Ecto neural progenitor cell (in vitro differentiated cells): ENCODE results near the gene SMIM30.
"Not testable (repeated sequence)": the region's sequence is repeated elsewhere in the genome, so short reads cannot be mapped to it uniquely, and the experiment has no call there.

Experiments
- DNase-seq: peaks from one replicate; pipeline ENCODE4 v3.0.0-alpha.2; 2018; ENCODE audit warnings: low spot score

The SMIM30 gene, protein sequence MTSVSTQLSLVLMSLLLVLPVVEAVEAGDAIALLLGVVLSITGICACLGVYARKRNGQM

GRCh38 chr7:113118074-113118959 lies at the start of gene SMIM30:
Gene SMIM30, minus strand, starts transcription at chr7:113118554. Its CDS starts 976 bp downstream, at chr7:113117578.
- DNase-seq, result peak; percentile 88

DNA sequence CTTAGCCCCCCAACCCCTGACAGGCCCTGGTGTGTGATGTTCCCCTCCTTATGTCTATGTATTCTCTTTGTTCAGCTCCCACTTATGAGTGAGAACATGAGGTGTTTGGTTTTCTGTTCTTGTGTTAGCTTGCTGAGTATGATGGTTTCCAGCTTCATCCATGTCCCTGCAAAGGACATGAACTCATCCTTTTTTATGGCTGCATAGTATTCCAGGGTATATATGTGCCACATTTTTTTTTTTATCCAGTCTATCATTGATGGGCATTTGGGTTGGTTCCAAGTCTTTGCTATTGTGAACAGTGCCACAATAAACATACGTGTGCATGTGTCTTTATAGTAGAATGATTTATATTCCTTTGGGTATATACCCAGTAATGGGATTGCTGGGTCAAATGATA lies 47.8 kb upstream of the SMIM30 start:
- not testable (repeated sequence) for DNase-seq

- no peak for DNase-seq
Measured at GRCh38 chr7:113161050-113161449, 42.7 kb upstream of the SMIM30 start.

GRCh38 chr7:113159746-113160339 lies 41.5 kb upstream of the SMIM30 start:
- peak; percentile 47 for DNase-seq

- no peak for DNase-seq
Measured at GRCh38 chr7:113158756-113159155, 40.4 kb upstream of the SMIM30 start.

DNA sequence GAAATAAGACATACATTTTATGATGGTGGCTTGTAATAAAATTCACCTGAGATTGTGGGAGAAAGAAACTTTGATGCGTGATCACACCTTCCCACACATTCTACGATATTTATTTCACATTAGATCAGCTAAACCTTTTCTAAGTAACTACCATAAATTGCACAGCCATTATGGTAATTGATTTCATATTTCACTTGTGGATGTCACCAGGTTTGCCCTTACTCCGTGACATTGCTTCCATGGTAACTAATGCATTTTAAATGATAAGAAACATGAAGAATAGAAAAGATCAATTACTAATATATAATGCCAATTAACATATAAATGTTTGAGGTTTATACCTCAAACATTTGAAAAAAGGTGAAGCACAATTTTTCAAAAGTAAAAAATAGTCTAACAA lies 35.8 kb upstream of the SMIM30 start:
- no peak for DNase-seq

DNA sequence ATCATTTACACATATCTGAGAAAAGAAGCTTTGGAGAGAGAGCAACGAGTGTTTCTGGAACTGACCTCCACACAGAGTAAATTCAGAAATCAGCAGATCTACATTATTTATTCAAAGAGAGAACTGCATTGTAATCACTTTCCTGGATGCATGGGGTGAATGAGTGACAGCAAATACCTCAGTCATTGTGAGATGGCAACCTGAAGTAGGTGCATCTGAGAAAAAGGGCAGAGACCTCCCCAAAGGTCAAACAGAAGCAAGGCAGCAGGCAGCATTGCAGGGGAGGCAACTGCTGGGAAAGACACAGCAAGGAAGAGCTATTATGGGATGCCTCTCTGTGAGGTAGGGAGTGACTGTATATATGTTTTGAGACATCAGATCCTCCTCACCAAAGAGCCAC lies 26.5 kb upstream of the SMIM30 start:
- DNase-seq, result no peak

DNA sequence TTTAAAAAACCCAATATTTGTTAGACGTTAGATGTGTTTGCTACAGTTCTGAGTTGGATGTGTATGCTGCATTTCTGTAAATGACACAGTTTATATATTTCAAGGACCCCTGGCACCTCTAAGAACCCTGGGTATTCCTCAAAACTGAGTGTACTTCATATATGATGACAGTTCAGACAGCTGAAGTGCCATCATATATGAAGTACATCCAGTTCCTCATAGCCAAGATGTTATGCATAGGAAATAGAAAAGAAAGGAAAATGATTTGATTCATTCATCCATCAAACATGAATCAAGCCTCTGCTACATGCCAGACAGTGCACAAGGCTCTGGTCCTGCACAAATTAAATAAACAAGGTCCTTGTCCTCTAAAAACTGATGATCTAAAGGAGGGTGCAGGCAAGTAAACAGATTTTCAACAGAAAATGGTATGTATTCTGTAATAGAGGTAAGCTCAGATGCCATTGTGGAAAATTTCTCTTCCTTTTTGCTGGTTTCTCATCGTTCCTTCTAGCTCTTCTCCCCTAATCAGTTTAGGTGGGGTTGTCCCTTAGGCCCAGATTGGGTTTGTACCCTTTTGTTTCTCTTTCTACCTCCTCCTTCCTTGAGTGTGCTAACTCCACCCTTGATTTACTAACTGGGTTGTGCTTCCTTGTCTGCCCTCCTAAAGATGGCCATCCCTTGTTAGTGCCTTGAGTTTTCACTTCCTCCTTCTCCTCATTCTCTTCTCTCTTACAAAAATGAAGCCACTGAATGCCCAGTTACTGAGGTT lies 25.3 kb upstream of the SMIM30 start:
- DNase-seq, result no peak

- no peak for DNase-seq
Measured at GRCh38 chr7:113142385-113143119, 24.2 kb upstream of the SMIM30 start.

DNA sequence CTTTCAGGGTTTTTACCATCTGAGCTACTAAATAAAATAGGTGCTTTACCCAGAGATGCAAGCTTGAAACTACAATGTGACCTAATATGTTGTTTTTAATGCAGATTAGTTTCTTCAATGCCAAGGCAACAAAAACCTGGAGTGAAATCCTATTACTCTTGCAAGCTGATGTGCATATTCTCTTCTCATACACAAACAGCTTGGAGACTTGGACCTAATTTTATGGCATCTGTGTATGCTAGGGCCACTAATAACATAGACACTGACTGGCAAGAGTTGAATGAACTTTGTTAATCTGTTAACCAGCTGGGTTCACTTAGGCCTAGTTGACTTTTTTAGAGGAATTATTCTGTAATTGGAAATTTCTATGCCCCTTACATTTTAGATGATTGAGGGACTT lies 23.4 kb upstream of the SMIM30 start:
- no peak for DNase-seq

DNA sequence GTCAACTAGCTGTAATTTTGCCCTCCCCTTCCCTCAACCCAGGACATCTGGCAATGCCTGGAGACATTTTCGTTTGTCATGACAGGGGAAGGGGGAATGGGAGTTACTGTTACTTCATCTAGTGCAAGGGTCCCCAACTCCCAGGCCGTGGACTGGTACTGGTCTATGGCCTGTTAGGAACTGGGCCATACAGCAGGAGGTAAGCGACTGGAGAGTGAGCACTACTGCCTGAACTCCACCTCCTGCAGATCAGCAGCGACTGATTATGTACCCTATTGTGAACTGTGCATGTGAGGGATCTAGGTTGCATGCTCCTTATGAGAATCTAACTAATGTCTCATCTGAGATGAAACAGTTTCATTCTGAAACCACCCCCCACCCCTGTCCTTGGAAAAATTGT lies 22.6 kb upstream of the SMIM30 start:
- no peak for DNase-seq

- no peak for DNase-seq
Measured at GRCh38 chr7:113137241-113137640, 18.9 kb upstream of the SMIM30 start.

GRCh38 chr7:113134025-113134424 lies 15.7 kb upstream of the SMIM30 start:
- no peak for DNase-seq

DNA sequence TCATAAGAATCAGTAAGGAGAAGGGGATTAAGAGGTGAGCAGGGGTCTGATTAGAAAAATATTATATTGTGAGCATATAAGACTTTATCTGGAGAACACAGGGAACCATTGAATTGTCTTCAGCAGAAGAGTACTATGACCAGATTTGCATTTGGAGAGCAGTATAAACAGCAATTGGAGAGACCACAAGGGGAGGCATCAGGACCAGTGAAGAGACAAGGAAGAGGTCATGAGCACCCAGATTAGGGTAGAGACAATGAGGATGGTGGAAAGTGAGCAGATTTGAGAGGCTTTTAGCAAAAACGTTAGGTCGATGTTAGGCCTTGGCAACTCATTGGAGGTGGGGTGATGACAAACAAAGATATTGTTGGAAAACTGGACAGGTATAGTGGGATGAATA lies 13.0 kb upstream of the SMIM30 start:
- no peak for DNase-seq

GRCh38 chr7:113128031-113128430 lies 9.7 kb upstream of the SMIM30 start:
- no peak for DNase-seq

GRCh38 chr7:113125728-113126127 lies 7.4 kb upstream of the SMIM30 start:
- no peak for DNase-seq

DNA sequence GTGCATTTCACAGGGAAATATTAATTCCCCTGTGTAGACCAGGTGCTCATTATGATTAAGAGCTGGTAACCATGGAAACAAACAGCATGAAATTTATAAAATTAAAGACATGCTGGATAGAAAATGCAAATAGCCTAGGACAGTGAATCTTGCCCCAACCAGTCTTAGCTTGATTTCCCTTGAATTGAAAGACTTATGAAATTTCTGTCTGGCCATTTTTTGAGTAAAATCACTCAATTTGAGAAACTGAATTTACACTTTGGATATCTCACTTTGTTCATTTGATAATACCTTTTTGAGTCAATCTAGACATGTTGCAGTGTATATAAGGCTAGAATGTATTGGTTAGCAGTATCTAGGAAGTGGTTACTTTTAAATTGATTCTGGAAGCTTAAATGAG lies 4.4 kb upstream of the SMIM30 start:
- no peak for DNase-seq

DNA sequence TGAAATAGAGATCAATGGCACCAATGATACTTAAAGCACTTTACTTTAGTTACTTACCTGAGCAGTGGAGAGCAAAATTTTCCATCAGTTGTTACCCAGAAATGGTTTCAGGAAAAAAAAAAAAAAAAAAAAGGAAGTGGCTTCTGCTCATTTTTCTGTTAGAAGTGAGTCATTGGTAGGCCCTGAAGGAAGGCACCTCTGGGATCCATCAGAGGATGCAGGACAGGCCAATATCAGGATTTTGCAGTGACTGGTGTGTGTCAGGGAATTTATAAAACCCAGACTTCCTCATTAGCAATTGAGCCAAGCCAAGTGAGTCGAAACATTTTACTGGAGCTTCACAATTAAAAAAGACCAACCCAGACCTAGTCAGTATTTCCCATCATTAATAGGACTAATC lies 2.3 kb upstream of the SMIM30 start:
- no peak for DNase-seq

DNA sequence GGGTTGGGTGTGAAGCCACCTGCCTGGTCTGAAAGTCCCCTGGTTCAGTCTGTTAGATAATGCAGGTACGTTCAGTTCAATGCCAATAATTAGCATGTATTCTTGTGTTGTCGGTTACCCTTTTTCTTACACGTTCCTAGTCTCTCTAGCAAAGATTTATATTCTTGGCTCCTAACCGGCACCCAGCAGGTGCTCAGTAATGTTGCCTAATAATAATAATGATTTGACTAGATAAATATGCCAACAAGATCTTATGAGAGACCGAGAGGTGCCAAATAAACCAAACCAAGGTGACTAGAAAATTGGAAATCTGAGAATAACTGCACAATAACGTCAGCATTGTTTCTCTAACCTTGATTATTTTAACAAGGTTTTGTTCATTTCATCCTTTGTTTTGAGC lies 1.1 kb upstream of the SMIM30 start:
- no peak for DNase-seq

DNA sequence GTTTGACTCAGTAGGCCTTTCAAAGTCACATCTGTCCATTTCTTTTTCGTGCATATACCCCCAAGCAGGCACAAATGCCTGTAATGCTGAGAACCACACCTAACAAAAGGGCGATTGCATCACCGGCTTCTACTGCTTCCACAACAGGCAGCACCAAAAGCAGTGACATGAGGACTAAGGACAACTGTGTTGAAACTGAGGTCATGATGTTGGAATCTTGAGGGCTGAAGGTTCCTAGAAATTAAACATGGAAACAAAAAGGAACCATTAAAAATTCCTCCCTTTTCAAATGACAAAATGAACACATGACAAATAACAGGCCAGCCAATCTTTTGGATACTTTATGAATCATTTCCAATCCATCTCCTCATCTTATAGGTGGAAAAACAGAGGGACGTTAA lies 980 bp downstream of the SMIM30 start:
- DNase-seq, result not testable (repeated sequence)

DNA sequence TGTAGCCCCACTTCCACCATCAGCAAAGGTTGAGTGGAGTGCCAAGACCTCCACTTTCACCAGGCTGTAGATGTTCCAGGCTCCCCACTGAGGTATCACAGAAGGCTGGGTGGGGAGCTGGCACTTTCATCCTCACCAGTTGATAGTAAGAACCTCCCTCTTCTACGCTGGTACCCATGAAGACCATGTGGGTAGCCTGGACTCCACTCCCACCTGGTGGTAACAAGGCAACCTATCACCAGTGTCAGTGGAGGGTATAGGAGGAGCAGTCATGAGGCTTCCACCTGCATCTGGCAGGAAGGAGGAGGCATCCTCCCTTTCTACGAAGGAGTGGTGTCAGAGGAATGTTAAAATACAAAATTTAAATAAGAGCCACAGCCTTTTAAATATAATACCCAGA lies 4.4 kb downstream of the SMIM30 start:
- DNase-seq, result no peak

GRCh38 chr7:113109718-113110117 lies 8.6 kb downstream of the SMIM30 start:
- DNase-seq, result no peak
